Measurements from ENCODE around the gene MGA.

Gene MGA

DNA sequence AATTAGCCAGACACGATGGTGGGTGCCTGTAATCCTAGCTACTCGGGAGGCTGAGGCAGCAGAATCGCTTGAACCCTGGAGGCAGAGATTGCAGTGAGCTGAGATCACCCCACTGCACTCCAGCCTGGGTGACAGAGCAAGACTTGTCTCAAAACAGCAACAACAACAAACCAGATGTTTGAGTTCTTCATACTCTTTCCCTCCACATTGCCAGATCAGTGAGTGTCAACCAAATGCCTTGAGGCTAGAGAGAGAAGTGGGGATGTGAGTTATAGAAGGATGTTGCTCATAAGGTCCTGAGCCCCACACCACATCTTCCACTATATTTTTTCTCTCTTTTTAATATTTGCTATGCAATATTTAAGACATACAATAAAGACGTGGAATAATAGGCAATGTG is 133.9 kb downstream of the MGA start:
- Histone ChIP-seq H3K4me1 (ENCODE audit: control insufficient read depth, insufficient read depth, low read length) (peaks cover 25% of the 10 kb centered on the region), H3K27ac (ENCODE audit: low read depth, low read length) (no peak overlapping the region), H3K9me3 (ENCODE audit: control insufficient read depth, insufficient read depth, low read length) (no peaks in the 10 kb centered on the region), H3K9ac (ENCODE audit: low read depth, low read length) (no peak overlapping the region), H3K27me3 (ENCODE audit: control insufficient read depth, insufficient read depth, low read length) (no peaks in the 10 kb centered on the region), H3K4me3 (ENCODE audit: low read depth, low read length) (no peak overlapping the region), H3K36me3 (ENCODE audit: control insufficient read depth, insufficient read depth, low read length) (no peaks in the 10 kb centered on the region)

DNA sequence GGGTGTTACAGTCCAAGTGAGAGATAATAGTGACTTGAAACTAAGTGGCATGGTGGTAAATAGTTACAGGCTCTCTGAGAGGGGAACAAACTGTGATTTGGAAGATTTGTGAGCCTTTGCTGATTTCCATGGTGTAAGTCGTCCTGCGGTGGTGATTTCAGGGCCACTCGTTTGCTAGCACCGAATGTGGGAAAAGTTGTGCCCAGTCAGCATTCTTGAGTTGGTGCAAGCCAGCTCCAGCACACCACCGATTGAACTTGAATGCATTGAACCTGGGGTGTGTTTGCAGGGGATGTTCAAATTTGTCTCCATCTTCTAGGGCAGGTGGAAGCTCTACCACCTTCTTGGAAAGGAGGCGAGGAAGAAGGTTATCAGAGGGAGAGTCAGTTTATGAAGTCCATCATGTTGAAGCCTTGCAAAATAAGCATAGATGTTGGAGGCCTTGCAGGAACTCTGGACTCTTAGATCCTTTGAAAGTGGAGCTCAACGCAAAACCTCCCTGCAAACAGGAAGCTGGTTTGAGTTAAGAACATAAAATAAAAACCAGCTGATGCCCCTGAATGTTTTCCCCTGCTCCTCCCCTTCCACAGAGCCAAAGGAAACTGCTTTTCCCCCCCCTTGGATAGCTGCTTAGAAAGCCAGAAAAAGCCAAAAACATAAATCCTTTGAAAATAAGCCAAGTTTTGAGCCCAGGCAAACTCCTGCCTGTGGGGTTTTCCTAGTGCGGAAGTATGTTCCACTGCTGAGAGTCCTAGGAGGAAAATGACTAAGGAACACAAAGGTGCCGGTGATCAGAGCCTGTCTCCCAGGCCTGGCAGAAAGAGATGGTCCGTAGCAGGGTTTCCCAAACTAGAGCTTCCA is 136.0 kb downstream of the MGA start:
- H3K9me3 ChIP-seq (ENCODE audit: control insufficient read depth, insufficient read depth, low read length): no peaks in the 10 kb centered on the region
- H3K27me3 ChIP-seq (ENCODE audit: control insufficient read depth, insufficient read depth, low read length): no peaks in the 10 kb centered on the region
- H3K27ac ChIP-seq (ENCODE audit: low read depth, low read length): no peak overlapping the region
- no peak overlapping the region for H3K9ac ChIP-seq (ENCODE audit: low read depth, low read length)
- no peak overlapping the region for H3K4me3 ChIP-seq (ENCODE audit: low read depth, low read length)
- peaks cover 4% of the 10 kb centered on the region for H3K4me1 ChIP-seq (ENCODE audit: control insufficient read depth, insufficient read depth, low read length)
- H3K36me3 ChIP-seq (ENCODE audit: control insufficient read depth, insufficient read depth, low read length): no peaks in the 10 kb centered on the region

DNA sequence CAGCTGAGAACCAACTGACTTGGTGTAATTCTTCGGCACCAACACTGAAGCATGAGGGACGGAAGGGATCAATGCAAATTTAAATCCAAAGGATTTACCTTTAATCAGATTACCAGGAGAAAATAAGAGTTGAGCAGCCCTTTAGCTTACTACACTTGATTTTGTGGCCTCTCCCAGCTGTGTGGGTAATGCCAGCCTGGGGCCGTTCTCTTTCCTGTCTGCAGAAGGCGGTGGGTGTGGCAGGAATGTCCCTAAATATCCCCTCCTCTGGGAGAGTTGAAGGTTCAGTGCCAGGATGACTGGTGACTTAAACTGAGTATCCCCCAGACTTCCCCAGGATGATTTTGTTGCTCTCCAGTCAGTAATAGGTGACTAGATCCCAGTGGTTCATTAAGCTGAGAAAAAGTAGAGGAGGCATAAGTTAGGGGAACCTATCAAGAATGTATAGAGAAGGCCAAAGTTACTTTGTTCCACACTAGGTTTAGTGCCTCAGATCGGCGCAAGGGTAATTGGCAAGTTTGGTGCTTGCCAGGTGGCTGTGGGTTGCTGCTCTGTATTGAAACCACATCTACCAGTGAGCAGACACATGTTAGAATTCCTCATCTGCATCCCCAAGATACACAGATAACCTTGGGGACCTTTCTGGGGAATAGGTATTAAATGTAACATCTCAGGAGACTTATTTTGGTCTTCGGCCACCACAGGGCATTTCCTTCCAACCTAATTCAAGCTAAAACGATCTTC is 137.2 kb downstream of the MGA start:
- H3K4me3 ChIP-seq (ENCODE audit: low read depth, low read length): no peak overlapping the region
- H3K4me1 ChIP-seq (ENCODE audit: control insufficient read depth, insufficient read depth, low read length): no peaks in the 10 kb centered on the region
- no peaks in the 10 kb centered on the region for H3K9me3 ChIP-seq (ENCODE audit: control insufficient read depth, insufficient read depth, low read length)
- H3K27ac ChIP-seq (ENCODE audit: low read depth, low read length): no peak overlapping the region
- no peaks in the 10 kb centered on the region for H3K27me3 ChIP-seq (ENCODE audit: control insufficient read depth, insufficient read depth, low read length)
- no peaks in the 10 kb centered on the region for H3K36me3 ChIP-seq (ENCODE audit: control insufficient read depth, insufficient read depth, low read length)
- no peak overlapping the region for H3K9ac ChIP-seq (ENCODE audit: low read depth, low read length)

DNA sequence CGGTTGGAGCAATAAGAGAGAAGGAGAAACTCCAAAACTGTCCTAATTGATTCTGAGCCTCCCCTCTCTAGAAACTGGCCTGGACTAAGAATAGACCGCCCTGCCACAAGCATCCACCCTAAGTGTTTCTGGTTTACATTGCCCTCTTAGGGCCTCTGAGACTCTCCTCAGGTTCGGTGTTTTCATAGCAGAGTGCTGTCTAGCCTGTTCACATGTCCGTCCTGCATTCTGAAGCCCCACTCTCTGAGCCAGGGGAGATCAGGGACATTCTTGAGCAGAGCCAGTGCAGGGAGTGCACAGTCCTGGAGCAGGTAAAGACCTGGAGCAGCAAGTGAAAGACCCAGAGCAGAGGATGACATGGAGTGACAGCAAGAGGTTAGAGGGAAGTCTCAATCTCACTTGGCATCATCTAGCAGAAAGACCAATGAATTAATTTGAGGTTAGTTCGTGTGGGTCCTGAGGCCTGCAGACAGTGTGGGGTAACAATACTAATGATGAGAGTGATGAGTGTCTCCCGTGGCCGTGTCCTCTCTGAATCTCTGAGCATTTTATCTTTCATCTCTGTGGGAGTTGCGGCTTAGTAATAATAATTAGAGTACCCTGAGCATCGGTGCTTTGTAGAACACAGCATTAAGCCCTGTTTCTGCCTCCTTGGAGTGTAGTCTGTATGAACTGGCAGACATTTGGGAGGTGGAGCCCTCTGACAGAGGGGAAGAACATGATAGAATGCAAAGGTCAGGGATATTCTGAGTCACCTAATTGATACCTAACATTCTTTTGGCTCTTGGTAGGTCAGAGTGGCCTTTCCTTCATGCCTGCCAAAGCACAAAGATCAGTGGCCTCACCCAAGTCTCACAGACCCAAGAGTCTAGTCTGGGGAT is 138.6 kb downstream of the MGA start:
- H3K9ac ChIP-seq (ENCODE audit: low read depth, low read length): no peak overlapping the region
- H3K4me3 ChIP-seq (ENCODE audit: low read depth, low read length): no peak overlapping the region
- no peaks in the 10 kb centered on the region for H3K36me3 ChIP-seq (ENCODE audit: control insufficient read depth, insufficient read depth, low read length)
- H3K27ac ChIP-seq (ENCODE audit: low read depth, low read length): no peak overlapping the region
- no peaks in the 10 kb centered on the region for H3K9me3 ChIP-seq (ENCODE audit: control insufficient read depth, insufficient read depth, low read length)
- no peaks in the 10 kb centered on the region for H3K4me1 ChIP-seq (ENCODE audit: control insufficient read depth, insufficient read depth, low read length)
- H3K27me3 ChIP-seq (ENCODE audit: control insufficient read depth, insufficient read depth, low read length): no peaks in the 10 kb centered on the region

DNA sequence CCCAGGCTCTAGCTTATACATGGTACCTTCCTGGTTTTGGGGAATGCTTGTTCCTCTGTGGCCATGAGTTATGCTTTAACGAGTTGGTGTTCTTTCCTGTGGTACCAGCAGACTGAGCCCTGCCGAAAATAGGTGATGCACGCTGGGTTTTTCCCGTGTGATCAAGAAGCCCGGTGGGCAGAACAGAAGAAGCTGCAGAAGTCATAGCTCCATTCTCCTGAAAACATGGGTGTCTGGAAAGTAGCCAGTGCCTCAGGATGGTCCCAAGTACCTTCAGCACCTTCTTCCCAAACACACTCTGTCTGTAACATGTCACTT is 139.2 kb downstream of the MGA start:
- Histone ChIP-seq H3K4me3 (ENCODE audit: low read depth, low read length) (no peak overlapping the region), H3K9ac (ENCODE audit: low read depth, low read length) (no peak overlapping the region), H3K27ac (ENCODE audit: low read depth, low read length) (no peak overlapping the region), H3K9me3 (ENCODE audit: control insufficient read depth, insufficient read depth, low read length) (no peaks in the 10 kb centered on the region), H3K27me3 (ENCODE audit: control insufficient read depth, insufficient read depth, low read length) (no peaks in the 10 kb centered on the region), H3K4me1 (ENCODE audit: control insufficient read depth, insufficient read depth, low read length) (no peaks in the 10 kb centered on the region), H3K36me3 (ENCODE audit: control insufficient read depth, insufficient read depth, low read length) (no peaks in the 10 kb centered on the region)

DNA sequence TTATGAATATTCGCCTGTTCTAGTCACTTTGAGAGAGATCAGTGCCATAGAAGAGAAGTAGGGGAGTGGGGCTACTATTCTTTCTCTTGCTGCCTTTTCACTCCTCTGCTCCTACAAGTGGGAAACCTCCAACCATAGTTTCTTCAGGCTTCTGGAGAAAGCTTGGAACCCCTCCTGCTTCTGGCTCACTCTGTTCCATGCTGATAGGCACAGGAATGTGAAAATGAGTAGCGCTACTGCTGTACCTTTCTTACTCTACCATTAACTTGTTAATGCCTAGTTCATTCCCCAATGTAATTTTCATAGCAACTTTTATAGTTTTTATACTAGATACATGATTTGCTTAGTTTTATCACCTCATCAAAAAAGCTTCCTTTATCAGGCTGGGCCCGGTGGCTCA is 141.0 kb downstream of the MGA start:
- H3K4me1 ChIP-seq (ENCODE audit: control insufficient read depth, insufficient read depth, low read length): no peaks in the 10 kb centered on the region

DNA sequence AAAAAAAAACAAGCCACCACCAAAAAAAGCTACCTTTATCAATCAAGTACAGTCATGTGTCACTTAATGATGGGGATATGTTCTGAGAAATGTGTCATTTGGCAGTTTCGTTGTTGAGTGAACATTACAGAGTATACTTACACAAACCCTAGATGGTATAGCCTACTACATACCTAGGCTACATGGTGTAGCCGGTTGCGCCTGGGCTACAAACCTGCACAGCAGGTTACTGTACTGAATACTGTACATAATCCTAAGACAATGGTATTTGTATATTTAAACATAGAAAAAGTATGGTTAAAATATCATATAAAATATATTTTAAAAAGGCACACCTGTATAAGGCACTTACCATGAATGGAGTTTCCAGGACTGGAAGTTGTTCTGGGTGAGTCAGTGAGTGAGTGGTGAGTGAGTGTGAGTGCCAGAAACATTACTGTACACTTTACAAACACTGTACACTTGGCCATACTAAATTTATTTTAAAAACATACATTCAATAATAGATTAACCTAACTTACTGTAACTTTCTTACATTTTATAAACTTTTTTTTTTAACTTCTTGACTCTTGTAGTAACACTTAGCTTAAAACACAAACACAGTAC is 141.7 kb downstream of the MGA start:
- Histone ChIP-seq H3K36me3 (ENCODE audit: control insufficient read depth, insufficient read depth, low read length) (no peaks in the 10 kb centered on the region), H3K27me3 (ENCODE audit: control insufficient read depth, insufficient read depth, low read length) (no peaks in the 10 kb centered on the region), H3K27ac (ENCODE audit: low read depth, low read length) (no peak overlapping the region), H3K9me3 (ENCODE audit: control insufficient read depth, insufficient read depth, low read length) (no peaks in the 10 kb centered on the region), H3K4me1 (ENCODE audit: control insufficient read depth, insufficient read depth, low read length) (no peaks in the 10 kb centered on the region), H3K9ac (ENCODE audit: low read depth, low read length) (no peak overlapping the region), H3K4me3 (ENCODE audit: low read depth, low read length) (no peak overlapping the region)

More for the DNA sequence above, 141.0 kb downstream of the MGA start:
- no peak overlapping the region for H3K4me3 ChIP-seq (ENCODE audit: low read depth, low read length)
- H3K36me3 ChIP-seq (ENCODE audit: control insufficient read depth, insufficient read depth, low read length): no peaks in the 10 kb centered on the region
- no peaks in the 10 kb centered on the region for H3K9me3 ChIP-seq (ENCODE audit: control insufficient read depth, insufficient read depth, low read length)
- no peak overlapping the region for H3K9ac ChIP-seq (ENCODE audit: low read depth, low read length)
- H3K27ac ChIP-seq (ENCODE audit: low read depth, low read length): no peak overlapping the region
- H3K27me3 ChIP-seq (ENCODE audit: control insufficient read depth, insufficient read depth, low read length): no peaks in the 10 kb centered on the region

DNA sequence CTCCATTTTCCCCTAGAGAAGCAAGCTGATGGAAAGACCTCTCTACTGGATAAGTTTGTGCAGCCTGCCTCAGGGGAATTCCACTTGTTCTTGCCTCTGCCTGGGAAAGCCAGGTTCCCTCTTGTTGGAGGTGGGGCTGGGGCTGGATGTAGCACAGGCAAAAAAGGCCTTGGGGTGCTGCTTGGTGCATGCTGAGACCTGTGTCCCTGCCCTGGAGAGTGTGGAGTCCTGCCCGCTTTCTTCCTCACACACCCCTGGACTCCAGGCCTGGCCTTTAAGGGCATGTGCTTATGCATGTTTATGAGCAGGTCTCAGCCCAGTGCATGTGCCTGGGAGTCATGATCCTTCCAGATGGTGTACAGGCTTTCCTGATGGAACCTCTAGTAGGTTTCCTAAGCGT is 144.2 kb downstream of the MGA start:
- Histone ChIP-seq H3K27me3 (ENCODE audit: control insufficient read depth, insufficient read depth, low read length) (no peaks in the 10 kb centered on the region), H3K27ac (ENCODE audit: low read depth, low read length) (no peak overlapping the region), H3K36me3 (ENCODE audit: control insufficient read depth, insufficient read depth, low read length) (no peaks in the 10 kb centered on the region), H3K9me3 (ENCODE audit: control insufficient read depth, insufficient read depth, low read length) (no peaks in the 10 kb centered on the region), H3K4me3 (ENCODE audit: low read depth, low read length) (no peak overlapping the region), H3K4me1 (ENCODE audit: control insufficient read depth, insufficient read depth, low read length) (no peaks in the 10 kb centered on the region), H3K9ac (ENCODE audit: low read depth, low read length) (no peak overlapping the region)

DNA sequence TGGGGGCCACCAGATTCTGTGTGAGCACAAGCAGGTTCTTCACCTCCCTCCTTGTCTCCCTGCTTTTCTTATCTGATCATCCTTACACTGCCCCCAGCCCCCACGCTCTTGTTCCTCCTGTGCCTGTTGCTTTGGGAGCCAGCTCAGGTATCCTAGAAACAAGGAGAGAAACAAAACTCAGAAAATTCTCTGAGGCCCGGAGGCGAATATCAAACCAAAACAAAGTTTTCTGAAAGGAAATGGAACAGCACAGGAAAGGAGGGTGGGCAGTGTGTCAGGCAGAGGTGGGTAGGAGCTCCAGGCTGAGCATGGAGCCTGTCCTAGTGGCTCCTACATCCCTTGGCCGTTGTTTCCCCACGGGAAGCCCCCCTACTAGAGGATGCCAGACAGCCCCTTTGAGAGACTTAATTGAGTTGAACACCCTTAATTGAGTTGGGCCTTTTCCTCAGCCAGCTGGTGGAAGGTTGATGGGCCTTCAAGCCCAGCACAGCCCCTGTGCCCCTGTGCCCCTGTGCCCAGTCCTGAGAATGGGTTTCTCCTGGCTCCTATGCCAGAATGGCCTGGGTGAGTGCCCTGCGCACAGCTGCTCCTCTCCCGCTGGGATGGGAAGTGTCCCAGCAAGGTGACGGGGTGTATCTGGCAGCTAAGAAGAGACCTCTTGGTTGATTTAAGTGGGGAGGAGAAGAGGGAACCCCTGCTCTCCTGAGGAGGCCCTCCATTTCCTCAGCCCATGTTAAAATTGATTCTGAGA is 144.9 kb downstream of the MGA start:
- H3K27ac ChIP-seq (ENCODE audit: low read depth, low read length): no peak overlapping the region

DNA sequence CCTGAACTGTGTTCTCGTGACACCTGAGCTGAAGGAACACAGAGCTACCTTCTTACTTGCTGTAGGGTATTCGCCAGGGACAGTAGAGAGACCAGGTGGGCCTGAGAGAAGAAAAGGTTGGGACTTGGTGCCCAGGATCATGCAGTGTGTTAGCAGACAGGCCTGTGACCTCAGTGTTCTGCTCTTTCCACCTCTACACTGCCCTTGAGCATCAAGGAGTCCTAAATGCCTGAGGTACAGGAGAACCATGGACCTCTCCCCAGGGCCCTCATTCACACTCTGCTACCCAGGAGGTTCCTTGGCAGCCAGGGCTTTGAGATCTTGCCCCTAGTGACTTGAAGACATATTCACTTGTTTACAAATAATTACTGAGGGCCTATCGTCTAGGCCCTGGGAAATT is 145.5 kb downstream of the MGA start:
- Histone ChIP-seq H3K27ac (ENCODE audit: low read depth, low read length) (no peak overlapping the region), H3K36me3 (ENCODE audit: control insufficient read depth, insufficient read depth, low read length) (no peaks in the 10 kb centered on the region), H3K9ac (ENCODE audit: low read depth, low read length) (no peak overlapping the region), H3K9me3 (ENCODE audit: control insufficient read depth, insufficient read depth, low read length) (no peaks in the 10 kb centered on the region), H3K4me1 (ENCODE audit: control insufficient read depth, insufficient read depth, low read length) (no peaks in the 10 kb centered on the region), H3K4me3 (ENCODE audit: low read depth, low read length) (no peak overlapping the region), H3K27me3 (ENCODE audit: control insufficient read depth, insufficient read depth, low read length) (no peaks in the 10 kb centered on the region)

More for the DNA sequence above, 144.9 kb downstream of the MGA start:
- Histone ChIP-seq H3K9ac (ENCODE audit: low read depth, low read length) (no peak overlapping the region), H3K27me3 (ENCODE audit: control insufficient read depth, insufficient read depth, low read length) (no peaks in the 10 kb centered on the region), H3K36me3 (ENCODE audit: control insufficient read depth, insufficient read depth, low read length) (no peaks in the 10 kb centered on the region), H3K4me3 (ENCODE audit: low read depth, low read length) (no peak overlapping the region), H3K9me3 (ENCODE audit: control insufficient read depth, insufficient read depth, low read length) (no peaks in the 10 kb centered on the region), H3K4me1 (ENCODE audit: control insufficient read depth, insufficient read depth, low read length) (no peaks in the 10 kb centered on the region)
